Hematopoietic multipotent progenitor cell treated with erythropoietin and hydrocortisone succinate and interleukin-3 and kit ligand, for 17 days (in vitro differentiated cells): Measurements from ENCODE around the gene CA5A.
A peak's percentile ranks its signal among the peaks of the same experiment; 100 is the strongest.

Experiments used
- DNase-seq: peaks from one replicate; pipeline ENCODE4 v3.0.0-alpha.2; 2015; ENCODE audit warnings: low spot score

CA5A gene

GRCh38 chr16:87865902-87866555, 70.3 kb downstream of the CA5A start:
- DNase-seq = peak; percentile 23

GRCh38 chr16:87864331-87864989, 71.9 kb downstream of the CA5A start:
- DNase-seq = peak; percentile 26

GRCh38 chr16:87863327-87863635, 73.0 kb downstream of the CA5A start:
- DNase-seq = peak; percentile 65

GRCh38 chr16:87862597-87863326, 73.6 kb downstream of the CA5A start:
- DNase-seq = peak; percentile 31

GRCh38 chr16:87861300-87862099, 74.8 kb downstream of the CA5A start:
- peak; percentile 40 for DNase-seq

- DNase-seq = peak; percentile 90
Measured at GRCh38 chr16:87860553-87861299, 75.6 kb downstream of the CA5A start.

- peak; percentile 93 for DNase-seq
Measured at GRCh38 chr16:87858151-87858993, 78.0 kb downstream of the CA5A start.

GRCh38 chr16:87856791-87857228, 79.5 kb downstream of the CA5A start:
- peak; percentile 60 for DNase-seq

- peak; percentile 74 for DNase-seq
Measured at GRCh38 chr16:87855852-87856715, 80.2 kb downstream of the CA5A start.

GRCh38 chr16:87854907-87855683, 81.2 kb downstream of the CA5A start:
- no peak for DNase-seq

GRCh38 chr16:87854053-87854906, 82.0 kb downstream of the CA5A start:
- peak; percentile 97 for DNase-seq

- peak; percentile 98 for DNase-seq
Measured at GRCh38 chr16:87853411-87854052, 82.8 kb downstream of the CA5A start.

- DNase-seq = no peak
Measured at GRCh38 chr16:87851601-87852000, 84.7 kb downstream of the CA5A start.

GRCh38 chr16:87851141-87851587, 85.2 kb downstream of the CA5A start:
- DNase-seq = no peak

GRCh38 chr16:87850009-87851006, 86.0 kb downstream of the CA5A start:
- DNase-seq = peak; percentile 81

- no peak for DNase-seq
Measured at GRCh38 chr16:87849419-87850008, 86.8 kb downstream of the CA5A start.
